NCI-H1417 (cell line): ENCODE results near the gene CHST15.

Source experiments
- DNase-seq, 3 experiments: peaks; one replicate each; lab custom pipeline; 2025; lab: John Stamatoyannopoulos, UW

The CHST15 gene

DNA sequence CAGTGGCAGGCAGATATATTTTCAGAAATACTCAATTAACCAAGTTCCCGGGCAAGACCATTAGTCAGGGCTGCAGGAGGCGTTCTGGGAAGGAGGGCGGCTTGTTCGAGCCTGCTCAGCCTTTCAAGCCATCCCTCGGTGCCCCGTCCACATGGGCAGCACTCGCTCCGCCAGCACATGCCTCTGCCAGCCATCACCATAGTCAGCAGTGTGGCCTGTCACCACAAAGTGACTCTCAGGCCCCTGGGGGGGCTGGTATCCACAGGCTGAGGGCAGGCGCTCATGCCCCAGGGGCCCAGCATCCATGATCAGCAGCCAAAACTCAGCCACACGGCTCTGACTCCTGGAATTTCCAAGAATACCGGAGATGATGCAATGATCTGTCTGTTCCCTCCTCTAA lies 81.9 kb downstream of the CHST15 start:
- no peak for DNase-seq

GRCh38 chr10:124010563-124011131 lies 82.8 kb downstream of the CHST15 start:
- DNase-seq = peak in 1 of 3 experiments; percentile 4

- no peak for DNase-seq
These were observed 83.4 kb downstream of the CHST15 start for GRCh38 chr10:124010024-124010423.

DNA sequence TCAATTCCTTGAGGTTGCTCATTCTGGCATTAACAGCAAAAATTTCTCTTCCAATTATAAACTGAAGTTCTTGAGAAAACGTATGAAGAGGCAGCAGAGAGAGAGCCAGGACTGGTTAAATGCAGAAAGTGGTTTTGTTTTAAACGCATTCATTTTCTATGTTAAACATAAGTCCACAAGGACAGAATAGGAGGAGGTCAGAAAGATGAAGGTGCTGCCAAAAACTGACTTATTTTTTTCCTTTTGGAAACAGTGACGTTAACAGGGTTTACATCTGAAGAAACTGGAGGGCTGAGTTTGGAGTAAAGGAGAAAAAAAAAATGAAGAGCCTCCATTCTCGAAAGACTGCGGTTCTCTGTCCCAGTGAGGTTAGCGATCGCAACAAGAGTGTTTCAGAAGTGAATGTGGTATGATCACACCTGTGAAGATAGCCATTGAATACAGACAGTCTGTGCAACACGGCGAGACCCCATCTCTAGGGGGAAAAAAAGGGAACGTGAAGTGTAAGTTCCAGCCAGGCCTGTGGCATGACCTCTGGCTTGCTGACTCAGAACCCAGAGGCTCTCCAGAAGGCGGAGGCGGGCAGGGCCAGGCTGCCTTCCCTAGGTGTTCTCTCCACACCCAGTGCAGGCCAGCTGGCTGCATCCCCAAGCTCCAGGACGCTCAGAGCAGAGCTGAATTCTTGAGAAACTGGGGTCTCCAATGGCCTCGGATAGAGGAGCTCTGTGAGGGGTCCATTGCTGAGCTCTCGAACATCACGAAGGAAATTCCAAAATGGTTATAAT lies 84.0 kb downstream of the CHST15 start:
- no peak for DNase-seq

DNA sequence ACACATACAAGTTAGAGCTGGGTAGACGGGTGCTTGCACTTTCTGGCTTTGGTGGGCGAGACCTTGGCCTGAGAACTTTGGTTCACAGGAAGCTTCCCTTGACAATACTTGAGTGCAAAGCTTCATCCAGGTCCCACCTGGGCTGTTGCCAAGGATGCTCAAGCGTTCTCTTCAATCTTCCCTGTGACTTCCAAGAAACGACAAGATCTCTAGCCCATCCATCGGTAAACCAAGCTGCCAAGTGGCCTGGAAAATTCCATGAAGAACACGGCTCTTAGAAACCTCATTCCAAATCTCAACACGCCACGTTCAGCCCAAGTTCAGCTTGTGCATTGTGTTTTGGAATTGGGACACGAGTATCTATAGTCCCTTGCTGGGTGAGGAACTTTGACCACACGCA lies 84.7 kb downstream of the CHST15 start:
- no peak for DNase-seq

DNA sequence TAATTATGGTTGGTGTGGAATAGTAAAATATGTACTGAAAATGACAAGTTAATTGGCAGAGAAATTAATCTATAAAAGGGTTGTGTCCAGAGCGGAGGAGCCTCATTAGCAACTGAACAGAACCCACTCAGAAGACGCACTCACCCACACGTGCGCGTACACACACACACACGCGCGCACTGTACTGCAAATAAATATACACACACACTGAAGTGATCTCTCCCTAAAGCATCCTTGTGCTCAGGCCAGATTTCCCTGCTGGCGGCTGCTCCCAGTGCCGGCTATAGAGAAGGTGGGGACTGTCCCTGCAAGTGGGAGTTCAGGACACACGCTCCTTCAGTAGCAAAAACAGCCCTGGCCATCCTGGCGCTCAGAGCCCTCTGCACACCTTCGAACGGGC lies 85.2 kb downstream of the CHST15 start:
- DNase-seq = peak; percentile 0 to 47 (median 5)

GRCh38 chr10:124007773-124008145 lies 85.6 kb downstream of the CHST15 start:
- DNase-seq = no peak

DNA sequence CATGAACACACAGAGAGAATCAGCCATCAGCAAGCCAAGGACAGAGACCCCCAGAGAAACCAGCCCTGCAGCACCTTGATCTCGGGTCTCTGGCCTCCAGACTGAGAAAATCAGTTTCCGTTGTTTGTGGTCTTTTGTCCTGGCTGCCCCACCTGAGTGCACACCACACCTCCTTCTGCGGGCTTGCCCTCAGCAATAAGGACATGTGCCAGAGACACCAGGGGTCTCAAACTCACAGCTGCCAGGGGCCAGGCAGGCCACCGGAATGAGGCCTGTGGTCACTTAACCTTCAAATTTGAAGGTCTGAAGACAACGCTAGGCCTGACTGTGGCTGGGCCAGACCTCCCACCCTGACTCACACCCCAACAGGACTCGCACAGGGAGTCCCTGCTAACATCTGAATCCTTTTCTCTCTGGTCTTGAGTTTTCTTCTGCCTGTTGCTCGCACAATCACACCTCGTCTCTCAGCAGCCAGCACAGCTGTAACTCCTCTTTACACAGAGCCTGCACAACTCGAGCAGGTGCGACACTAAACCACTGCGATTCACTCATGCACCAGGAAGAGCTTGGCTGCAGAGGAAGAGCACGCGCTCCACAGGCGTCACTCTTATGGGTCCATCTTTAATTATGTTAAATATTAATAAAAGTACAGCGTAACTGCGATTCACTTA lies 86.2 kb downstream of the CHST15 start:
- DNase-seq = peak in 1 of 3 experiments; percentile 37

DNA sequence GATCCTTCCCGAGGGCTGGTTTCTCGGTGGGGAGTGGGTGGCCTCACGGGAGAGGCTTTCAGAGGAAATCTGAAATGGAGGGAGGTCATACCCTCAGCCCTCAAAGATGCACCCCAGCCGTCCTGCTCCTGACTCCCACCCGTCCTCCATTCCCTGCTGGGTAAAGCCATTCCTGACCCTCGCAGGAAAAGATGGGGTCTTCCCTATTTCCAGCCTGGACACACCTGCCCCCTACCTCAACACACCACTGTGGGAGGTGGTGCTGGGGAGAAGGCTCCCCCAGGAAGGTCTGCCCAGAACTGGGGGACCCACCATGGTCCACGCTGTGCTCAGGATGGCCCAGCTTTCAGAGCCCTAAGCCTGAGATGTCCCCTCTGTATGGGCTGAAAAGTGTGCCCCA lies 86.9 kb downstream of the CHST15 start:
- DNase-seq = no peak

- DNase-seq = peak; percentile 5 to 64 (median 45)
These were observed 87.4 kb downstream of the CHST15 start for GRCh38 chr10:124005991-124006392.

- no peak for DNase-seq
These were observed 88.3 kb downstream of the CHST15 start for GRCh38 chr10:124005091-124005490.

DNA sequence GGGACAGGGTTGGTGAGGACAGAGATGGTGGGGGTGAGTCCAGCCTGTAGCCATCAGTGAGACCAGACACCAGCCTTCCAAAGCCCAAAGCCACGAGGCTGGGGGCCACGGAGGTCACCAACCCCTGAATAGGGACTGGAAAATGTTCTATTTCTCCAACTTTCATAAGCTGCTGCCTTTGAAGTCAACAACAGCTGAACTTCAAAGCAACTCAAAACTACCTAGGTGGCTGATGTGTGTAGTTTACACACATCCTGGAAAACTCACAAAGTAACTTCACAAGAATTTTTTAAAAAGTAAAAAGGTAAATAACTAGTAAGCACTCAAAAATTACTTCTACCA lies 88.8 kb downstream of the CHST15 start:
- DNase-seq = no peak

DNA sequence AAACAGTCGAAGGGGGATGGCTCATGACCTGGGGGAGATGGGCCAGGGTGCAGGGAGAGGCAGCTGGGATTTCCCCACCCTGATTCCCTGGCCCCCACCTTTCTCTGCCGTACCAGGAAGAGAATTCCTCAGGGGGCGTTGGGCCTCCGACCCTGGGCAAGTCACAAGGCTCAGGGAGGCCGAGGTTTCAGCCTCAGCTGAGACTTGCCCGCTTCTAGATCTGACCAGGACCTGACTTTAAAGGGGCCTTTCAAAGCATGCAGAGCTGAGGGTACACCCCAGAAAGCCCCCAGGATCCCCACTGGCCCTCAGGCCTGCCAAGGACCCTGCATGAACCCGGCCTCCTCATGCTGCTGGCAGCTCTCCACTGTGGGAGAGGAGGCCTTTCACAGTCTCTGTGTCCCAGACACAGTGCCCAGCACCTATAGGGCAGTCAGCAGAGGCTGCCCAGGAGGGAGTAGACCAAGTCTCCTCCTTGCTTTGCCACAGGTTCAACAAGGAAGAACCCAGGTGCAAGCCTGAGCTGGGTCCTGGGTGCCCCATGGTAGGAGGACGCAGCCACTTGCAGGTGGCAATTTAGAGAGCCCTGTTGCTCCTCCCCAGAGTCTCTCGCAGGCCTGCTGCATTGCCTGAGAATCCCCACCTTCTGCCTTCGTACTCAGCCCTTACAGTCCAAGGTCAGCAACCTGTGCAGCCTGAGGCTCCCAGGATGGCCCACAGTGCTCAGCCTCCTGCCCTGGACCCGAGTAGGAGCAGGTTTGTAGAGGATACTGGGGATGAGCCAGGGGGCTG lies 89.3 kb downstream of the CHST15 start:
- no peak for DNase-seq

DNA sequence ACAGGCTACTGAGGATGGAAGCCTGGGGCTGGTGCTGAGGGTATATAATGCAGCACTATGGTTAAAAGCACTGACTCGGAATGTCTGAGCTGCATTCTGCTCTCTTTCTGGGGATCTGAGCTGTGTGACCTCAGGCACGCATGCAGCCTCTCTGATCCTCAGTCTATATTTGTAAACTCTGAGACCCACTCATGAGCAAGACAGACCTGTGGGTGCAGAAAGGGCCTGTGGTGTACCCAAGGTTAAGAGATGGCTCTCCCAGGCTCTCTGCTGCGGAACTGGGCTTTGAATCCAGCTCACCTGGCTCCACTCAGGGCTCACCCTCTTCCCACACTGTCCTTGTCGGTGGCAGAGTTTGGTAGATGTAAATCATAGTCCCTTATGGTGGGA lies 89.9 kb downstream of the CHST15 start:
- DNase-seq = no peak

GRCh38 chr10:124003070-124003419 lies 90.4 kb downstream of the CHST15 start:
- DNase-seq = no peak

- DNase-seq = no peak
These were observed 90.9 kb downstream of the CHST15 start for GRCh38 chr10:124002391-124003069.

DNA sequence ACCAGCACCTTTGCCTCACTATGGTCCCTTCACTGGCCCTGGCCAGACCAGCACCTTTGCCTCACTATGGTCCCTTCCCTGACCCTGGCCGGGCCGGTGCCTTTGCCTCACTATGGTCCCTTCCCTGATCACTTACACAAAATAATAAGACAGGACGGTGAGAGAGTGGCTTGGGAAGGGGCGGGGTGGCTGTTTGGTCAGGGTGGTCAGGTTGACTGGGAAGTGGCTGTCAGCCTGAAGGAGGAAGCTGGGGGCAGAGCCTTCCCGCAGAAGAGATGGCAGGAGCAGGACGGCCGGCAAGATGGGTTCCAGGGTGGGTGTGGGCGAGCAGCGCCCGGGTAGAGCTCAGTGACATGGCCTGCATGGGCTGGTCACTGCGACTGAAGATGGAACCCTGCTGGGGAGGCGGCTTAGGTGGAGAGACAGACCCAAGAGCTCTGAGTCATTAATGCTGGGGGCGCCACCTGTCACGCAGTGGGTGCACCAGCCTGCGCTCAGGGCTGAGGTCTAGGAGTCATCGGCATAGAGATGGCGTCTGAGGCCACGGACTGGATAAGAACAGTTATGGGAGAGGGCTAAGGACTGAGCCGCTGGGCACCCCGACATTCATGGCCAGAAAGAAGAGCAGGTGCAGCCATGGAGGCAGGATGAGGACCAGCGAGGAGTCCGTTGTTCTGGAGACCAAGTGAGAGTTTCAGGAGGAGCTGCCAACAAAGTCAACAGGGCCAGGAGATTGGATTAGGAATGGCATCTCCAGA lies 91.8 kb downstream of the CHST15 start:
- no peak for DNase-seq

GRCh38 chr10:124000792-124001201 lies 92.6 kb downstream of the CHST15 start:
- DNase-seq = no peak

DNA sequence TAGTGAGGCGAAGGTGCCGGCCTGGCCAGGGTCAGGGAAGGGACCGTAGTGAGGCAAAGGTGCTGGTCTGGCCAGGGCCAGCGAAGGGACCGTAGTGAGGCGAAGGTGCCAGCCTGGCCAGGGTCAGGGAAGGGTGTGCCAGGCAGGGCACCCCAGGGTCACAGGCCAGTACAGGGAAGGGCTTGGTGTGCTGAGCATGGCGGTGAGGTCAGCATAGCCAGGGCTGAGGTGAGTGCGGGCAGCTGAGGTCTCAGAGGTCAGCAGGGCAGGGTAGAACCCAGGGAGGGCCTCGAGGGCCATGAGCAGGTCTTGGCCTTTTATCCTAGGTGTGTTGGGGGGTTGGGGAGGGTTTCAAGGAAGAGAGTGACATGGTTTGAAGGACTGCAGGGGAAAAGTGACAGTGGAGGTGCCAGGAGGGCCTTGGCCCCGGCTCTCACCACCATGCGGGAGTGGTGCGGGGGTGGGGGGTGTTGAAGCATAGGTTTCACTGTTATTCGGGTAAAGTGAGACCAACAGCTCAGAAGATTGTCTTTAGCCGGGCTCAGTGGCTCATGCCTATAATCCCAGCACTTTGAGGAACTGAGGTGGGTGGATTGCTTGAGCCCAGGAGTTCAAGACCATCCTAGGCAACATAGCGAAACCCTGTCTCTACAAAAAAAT lies 93.3 kb downstream of the CHST15 start:
- DNase-seq = no peak

DNA sequence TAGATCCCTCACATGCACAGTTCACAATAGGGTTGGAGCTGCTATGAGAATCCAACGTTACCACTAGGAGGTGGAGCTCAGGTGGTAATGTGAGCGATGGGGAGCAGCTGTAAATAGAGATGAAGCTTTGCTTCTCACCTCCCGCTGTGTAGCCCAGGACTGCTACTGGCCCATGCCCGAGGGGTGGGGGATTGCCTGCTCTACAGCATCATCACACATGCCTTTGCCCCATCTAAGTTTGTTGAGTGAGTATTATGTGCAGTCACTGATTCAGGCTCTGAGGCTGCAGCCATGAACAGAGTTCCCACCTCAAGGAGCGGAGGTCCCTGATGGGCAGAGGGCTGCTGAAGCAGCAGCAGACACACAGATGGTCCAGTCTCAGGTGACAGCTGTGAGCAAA lies 94.1 kb downstream of the CHST15 start:
- DNase-seq = no peak
